ENCODE results near the gene CFH.

DNA sequence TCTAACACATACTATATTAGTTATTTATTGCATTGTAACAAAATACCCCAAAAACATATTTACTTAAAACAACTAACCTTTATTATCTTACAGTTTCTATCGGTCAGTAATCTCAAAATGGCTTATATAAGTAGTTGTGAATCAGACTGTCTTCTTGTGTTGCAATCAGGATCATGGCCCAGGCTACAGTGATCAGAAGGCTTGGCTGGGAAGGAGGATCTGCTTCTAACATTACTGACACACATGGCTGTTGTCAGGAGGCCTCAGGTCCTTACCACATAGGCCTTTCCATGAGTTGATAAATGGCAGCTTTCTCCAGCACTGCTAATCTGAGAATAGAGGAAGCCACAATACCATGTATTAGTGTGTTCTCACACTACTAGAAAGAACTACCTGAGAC is 33.7 kb downstream of the CFH start:
- TF ChIP-seq, protein P1, sequence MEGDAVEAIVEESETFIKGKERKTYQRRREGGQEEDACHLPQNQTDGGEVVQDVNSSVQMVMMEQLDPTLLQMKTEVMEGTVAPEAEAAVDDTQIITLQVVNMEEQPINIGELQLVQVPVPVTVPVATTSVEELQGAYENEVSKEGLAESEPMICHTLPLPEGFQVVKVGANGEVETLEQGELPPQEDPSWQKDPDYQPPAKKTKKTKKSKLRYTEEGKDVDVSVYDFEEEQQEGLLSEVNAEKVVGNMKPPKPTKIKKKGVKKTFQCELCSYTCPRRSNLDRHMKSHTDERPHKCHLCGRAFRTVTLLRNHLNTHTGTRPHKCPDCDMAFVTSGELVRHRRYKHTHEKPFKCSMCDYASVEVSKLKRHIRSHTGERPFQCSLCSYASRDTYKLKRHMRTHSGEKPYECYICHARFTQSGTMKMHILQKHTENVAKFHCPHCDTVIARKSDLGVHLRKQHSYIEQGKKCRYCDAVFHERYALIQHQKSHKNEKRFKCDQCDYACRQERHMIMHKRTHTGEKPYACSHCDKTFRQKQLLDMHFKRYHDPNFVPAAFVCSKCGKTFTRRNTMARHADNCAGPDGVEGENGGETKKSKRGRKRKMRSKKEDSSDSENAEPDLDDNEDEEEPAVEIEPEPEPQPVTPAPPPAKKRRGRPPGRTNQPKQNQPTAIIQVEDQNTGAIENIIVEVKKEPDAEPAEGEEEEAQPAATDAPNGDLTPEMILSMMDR (IDR thresholded peaks at IDR 0.05), result no peak
- TF ChIP-seq EP300 (IDR thresholded peaks at IDR 0.05), result no peak

Data from stomach (tissue), 4 donors.